ENCODE measurements around the gene DUSP18.

DNA sequence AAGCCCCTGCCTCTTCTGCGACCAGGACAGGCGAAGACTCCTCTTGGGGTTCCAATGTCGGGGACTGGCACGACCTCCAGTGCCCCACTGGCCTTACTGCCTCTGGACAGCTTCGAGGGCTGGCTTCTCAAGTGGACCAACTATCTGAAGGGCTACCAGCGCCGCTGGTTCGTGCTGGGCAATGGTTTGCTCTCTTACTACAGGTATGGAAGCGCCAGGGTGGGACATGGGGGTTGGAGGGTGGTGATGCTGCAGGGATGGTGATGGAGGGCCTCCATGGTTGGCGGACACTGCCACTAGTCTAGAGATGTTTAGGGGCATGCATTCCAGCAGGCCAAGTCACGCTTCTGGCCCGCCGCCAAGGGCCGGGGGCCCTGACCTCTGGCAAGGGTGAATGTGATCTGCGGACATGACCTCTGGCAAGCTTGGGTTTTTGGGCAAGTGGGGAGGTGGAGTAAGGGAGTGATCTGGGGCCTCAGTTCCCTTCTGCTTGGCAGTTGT, 27.7 kb upstream of the DUSP18 start:
- TF ChIP-seq EZH2 (IDR thresholded peaks at IDR 0.05; ENCODE audit: insufficient read depth, poor library complexity, severe bottlenecking) (no peak), EZH2phosphoT487 (IDR thresholded peaks at IDR 0.05; ENCODE audit: insufficient read depth, low read depth) (no peak)
